Activated CD4-positive, alpha-beta T cell treated with anti-CD3 and anti-CD28 coated beads for 24 hours (primary cell): ENCODE data around the gene CCDC88B.

Source experiments
- DNase-seq, 2 donors: peaks; one replicate each; pipeline ENCODE4 v3.0.0-alpha.2; 2020; ENCODE audit warnings: low read depth in 2 of 2

The CCDC88B gene

DNA sequence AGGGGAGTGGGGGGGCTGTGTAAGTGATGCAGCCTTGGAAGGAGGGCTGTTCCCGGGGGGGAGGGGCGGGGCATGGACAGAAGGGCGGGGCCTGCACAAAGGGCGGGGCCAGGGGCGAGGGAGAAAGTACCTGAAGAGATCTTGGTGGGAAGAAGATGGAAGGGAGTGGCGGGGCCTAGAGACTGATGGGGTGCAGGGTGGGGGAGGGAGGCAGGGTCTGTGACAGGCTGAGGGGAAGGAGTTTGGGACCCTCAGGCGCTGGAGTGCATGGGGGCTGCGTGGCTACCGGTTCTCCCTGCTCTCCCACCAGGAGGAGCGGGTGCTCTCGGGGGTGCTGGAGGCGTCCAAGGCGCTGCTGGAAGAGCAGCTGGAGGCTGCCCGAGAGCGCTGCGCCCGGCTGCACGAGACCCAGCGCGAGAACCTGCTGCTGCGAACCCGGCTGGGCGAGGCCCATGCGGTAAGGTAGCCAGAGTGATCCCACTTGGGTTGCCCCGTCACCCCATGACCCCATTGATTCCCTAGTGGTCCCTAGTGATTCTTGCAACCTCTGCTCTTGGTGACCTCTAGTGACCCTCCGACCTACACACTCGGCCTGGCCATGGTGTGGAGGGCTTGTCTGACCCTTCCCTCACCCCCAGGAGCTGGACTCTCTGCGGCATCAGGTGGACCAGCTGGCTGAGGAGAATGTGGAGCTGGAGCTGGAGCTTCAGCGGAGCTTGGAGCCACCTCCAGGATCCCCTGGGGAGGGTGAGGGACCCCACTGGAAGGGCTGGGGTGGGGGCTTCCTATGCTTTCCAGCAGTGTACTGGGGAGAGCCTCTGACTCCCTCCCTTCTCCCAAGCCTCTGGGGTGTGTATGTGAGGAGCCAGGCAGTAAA is 3.1 kb downstream of the CCDC88B start:
- DNase-seq: no peak

DNA sequence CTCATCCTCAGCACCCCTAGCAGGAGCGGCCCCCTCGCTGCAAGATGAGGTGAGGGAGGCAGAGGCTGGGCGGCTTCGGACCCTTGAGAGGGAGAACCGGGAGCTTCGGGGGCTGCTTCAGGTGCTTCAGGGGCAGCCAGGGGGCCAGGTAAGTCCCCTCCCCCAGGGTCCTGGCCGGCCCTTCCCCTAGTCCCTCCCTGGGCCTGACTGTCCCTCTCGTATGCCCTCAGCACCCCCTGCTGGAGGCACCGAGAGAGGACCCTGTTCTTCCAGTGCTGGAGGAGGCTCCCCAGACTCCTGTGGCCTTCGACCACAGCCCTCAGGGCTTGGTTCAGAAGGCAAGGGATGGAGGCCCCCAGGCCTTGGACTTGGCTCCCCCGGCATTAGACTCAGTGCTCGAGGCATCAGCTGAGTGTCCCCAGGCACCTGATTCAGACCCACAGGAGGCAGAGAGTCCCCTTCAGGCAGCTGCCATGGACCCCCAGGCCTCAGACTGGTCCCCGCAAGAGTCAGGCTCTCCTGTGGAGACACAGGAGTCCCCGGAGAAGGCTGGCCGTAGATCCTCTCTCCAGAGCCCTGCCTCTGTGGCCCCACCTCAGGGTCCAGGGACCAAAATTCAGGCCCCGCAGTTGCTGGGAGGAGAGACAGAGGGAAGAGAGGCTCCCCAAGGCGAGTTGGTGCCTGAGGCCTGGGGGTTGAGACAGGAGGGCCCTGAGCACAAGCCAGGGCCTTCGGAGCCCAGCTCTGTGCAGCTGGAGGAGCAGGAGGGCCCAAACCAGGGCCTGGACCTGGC is 4.0 kb downstream of the CCDC88B start:
- no peak for DNase-seq

- no peak for DNase-seq
These were observed 4.8 kb downstream of the CCDC88B start for GRCh38 chr11:64344787-64345186.

GRCh38 chr11:64347193-64347867 is 7.3 kb downstream of the CCDC88B start:
- DNase-seq: no peak

DNA sequence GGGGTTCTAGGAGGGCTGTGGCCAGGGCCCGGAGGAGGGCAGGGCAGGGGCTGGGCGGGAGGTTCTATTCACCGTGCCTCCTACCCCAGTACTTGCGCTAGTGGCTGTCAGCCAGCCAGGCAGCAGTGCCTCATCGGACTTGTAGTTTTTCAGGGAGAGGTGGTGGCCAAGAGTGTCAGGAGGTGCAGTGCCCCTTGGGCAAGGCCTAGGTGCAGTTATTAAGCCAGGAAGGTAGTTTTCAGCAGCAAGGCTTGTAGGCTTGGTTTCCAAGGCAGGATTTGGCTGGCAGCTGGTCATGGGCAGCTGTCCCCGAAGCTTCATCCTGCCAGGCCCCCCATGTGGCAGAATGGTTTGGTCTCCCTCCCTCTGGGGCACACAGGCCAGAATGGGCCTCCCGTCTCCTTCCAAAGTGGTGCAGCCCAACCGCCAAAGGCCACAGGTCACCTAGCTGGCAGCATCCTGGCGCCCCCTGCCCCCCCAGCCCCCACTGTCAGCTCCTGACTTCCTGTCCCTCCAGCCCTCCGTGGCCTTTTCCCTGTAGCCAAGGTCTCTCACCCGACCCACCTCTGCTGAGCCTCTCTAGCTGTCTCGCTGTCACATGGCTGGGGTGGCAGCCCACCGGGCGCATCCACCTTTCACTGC is 8.5 kb downstream of the CCDC88B start:
- DNase-seq: no peak

GRCh38 chr11:64349025-64349387 is 9.0 kb downstream of the CCDC88B start:
- DNase-seq: no peak

- no peak for DNase-seq
These were observed 9.4 kb downstream of the CCDC88B start for GRCh38 chr11:64349404-64349803.

GRCh38 chr11:64351136-64351631 is 11.2 kb downstream of the CCDC88B start:
- DNase-seq: no peak

- DNase-seq: no peak
These were observed 12.3 kb downstream of the CCDC88B start for GRCh38 chr11:64352099-64352994.

GRCh38 chr11:64352995-64353714 is 13.2 kb downstream of the CCDC88B start:
- DNase-seq: no peak

GRCh38 chr11:64353715-64354506 is 13.9 kb downstream of the CCDC88B start:
- no peak for DNase-seq

DNA sequence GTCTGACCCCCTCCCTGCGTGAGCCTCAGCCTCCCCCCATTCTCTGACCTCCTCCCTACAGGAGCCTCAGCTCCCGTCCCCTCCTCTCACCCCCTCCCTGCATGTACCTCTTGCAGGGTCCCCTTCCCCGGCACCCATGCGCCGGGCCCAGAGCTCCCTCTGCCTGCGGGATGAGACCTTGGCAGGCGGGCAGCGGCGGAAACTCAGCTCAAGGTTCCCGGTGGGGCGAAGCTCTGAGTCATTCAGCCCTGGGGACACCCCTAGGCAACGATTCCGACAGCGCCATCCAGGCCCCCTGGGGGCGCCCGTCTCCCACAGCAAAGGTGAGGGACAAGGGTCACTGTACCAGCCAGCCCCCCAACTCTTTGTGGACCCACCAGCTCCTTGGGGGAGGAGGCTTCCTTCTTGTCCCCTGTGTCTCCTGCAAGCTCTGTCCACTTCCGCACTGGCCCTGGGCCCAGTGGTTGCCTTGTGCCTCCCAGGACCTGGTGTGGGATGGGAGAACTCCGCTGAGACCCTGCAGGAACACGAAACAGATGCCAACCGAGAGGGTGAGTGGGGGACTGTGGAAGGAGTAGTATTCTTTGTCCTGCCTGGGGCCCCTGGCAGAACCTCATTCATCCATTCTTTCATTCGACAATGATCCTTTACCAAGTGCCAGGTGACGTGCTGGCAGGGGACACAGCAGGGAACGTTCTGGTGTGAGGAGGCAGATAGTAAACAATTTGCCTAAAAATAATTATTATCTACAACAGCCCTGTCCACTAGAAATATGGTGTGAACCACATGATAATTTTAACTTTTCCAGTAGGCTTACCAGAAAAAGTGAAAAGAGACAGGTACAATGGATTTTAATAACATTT is 15.3 kb downstream of the CCDC88B start:
- DNase-seq: no peak

DNA sequence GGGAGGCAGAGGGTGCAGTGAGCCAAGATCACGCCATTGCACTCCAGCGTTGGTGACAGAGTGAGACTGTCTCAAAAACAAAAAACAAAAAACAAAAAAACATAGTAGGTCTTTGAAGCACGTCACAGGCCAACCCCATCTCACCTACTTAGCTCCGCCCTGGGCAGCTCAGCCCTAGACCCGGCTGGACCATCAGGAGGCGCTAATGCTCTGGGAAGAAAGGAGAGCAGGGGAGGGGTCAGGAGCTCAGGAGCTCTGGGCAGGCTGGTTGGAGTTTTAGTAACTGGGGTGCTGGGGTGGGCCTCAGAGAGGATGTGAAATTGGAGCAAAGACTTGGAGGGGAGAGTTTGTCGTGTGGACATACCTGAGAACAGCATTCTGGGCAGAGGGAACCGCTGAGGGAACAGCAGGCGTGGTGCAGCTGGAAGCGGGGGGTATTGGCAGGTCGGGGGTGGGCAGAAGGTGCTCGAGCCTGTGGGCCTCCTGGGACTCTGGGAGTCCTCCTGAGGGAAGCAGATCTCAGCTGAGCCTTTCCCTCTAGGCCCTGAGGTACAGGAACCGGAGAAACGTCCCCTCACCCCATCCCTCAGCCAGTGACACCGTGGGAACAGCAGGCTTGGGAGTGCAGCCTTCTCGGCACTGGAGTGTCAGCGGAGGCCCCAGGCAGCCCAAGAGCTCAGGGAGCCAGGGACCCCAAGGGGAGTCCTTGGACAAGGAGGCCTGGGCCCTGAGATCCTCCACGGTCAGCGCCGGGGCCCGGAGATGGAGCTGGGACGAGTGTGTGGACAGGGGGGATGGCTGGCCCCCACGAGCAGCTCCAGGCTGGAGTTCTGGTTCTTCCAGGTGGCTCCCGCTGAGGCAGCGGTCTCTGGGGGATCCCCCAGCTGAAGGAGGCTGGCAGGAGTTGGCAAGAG is 16.8 kb downstream of the CCDC88B start:
- DNase-seq: no peak

DNA sequence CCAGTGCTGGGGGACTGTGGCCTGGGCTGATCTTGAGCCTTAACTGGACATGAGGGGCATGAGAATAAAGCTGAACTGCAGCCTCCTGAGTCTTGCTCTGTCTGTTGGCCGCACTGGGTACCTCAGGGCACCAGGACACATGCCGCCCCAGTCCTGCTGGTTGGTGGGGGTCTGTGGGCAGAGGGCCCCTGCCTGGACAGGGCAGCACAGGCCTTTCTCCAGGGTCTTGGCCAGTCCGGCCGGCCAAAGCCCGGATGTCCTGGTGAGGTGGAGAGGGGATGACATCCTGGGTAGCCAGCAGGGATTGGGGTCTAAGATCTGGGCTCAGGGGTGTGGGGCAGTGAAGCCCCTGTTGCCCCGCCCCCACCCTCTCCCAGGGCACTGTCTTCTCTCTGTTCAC is 17.4 kb downstream of the CCDC88B start:
- no peak for DNase-seq

- DNase-seq: no peak
These were observed 18.0 kb downstream of the CCDC88B start for GRCh38 chr11:64357904-64358535.

DNA sequence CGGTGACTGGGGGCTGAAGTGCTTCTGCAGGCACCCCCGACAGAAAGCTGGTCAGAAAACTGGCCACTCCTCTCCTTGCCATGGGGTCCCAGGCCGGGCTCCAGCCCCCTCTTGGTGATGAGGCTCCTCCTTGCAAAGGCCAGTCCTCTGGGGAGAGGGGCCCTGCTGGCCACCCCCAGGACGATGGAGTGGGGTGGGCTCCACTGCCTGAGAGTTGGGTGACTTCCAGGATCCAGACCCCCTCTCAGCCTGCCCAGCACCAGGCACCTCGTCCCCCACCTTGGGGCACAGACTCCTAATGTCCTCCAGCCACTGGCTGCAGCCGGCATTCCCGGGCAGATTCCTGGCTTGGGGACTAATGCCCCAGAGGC is 18.5 kb downstream of the CCDC88B start:
- DNase-seq: no peak
